Thyroid gland (tissue), 4 donors: ENCODE results near the gene CHRNB1.

Experiments
- POLR2A ChIP-seq, 2 donors: fragments of 450-650 bp; IDR thresholded peaks; one replicate each; pipeline ENCODE4 v1.6.1; 2017; ENCODE audit warnings: antibody characterized with exemption in 2 of 2, mild to moderate bottlenecking in 2 of 2, moderate library complexity in 1 of 2
- TF ChIP-seq, protein P1 (sequence below), 6 experiments: fragments of 200-600 bp in 3 of 6; fragments of 450-650 bp in 3 of 6; sonication (generic) in 3 of 6; IDR thresholded peaks; one replicate each; pipeline ENCODE4 v1.5.1; 2016 to 2019; ENCODE audit warnings: antibody characterized with exemption in 6 of 6, mild to moderate bottlenecking in 2 of 6, inconsistent platforms in 1 of 6, moderate library complexity in 1 of 6

- TF ChIP-seq, protein P1, sequence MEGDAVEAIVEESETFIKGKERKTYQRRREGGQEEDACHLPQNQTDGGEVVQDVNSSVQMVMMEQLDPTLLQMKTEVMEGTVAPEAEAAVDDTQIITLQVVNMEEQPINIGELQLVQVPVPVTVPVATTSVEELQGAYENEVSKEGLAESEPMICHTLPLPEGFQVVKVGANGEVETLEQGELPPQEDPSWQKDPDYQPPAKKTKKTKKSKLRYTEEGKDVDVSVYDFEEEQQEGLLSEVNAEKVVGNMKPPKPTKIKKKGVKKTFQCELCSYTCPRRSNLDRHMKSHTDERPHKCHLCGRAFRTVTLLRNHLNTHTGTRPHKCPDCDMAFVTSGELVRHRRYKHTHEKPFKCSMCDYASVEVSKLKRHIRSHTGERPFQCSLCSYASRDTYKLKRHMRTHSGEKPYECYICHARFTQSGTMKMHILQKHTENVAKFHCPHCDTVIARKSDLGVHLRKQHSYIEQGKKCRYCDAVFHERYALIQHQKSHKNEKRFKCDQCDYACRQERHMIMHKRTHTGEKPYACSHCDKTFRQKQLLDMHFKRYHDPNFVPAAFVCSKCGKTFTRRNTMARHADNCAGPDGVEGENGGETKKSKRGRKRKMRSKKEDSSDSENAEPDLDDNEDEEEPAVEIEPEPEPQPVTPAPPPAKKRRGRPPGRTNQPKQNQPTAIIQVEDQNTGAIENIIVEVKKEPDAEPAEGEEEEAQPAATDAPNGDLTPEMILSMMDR (IDR thresholded peaks at IDR 0.05) = no peak
- TF ChIP-seq POLR2A (IDR thresholded peaks at IDR 0.05) = no peak
Measured at GRCh38 chr17:7408252-7408727, 36.6 kb upstream of the CHRNB1 start.
